Pancreas (tissue), 10 donors: ENCODE data around the gene MAPK1IP1L. TPM values are rescaled to one million over a fixed set of nuclear protein-coding genes. Genes with fewer than 3 reads are reported as not detected.
"Not testable (repeated sequence)": the region's sequence is repeated elsewhere in the genome, so short reads cannot be mapped to it uniquely, and the experiment has no call there.

Experiments used
- ATAC-seq, 4 donors: fragments of 200-7000 bp; cut with Tn5 transposase; one replicate each; pipeline versions ENCODE4 v1.8.0 to v1.9.1; 2020; ENCODE audit warnings: mild to moderate bottlenecking in 4 of 4, moderate library complexity in 4 of 4
- DNase-seq, 6 donors: peaks; one replicate each; pipeline ENCODE4 v3.0.0-alpha.2; 2020
- FAIRE-seq: peaks from 2 replicates; lab custom pipeline; 2012; peaks lifted over from hg19 to GRCh38; lab: Jason Lieb, UNC
- H3K27ac ChIP-seq, 4 donors: fragments of 200-600 bp; sonication (generic); 1 replicate in 3 of 4; 2 replicates in 1 of 4; pipeline versions ENCODE4 v1.5.0 to v1.8.0; 2020
- H3K27me3 ChIP-seq, 4 donors: fragments of 200-600 bp; one replicate each; pipeline ENCODE4 v1.8.0; 2021
- H3K36me3 ChIP-seq, 3 donors: fragments of 200-600 bp; sonication (generic) in 1 of 3; one replicate each; pipeline versions ENCODE4 v1.5.0 to v1.8.0; 2020 to 2021
- H3K4me1 ChIP-seq, 3 donors: fragments of 200-600 bp; one replicate each; pipeline ENCODE4 v1.8.0; 2021
- H3K4me3 ChIP-seq, 4 donors: fragments of 200-600 bp; sonication (generic) in 2 of 4; one replicate each; pipeline versions ENCODE4 v1.5.0 to v1.8.0; 2020 to 2021
- H3K9me3 ChIP-seq, 4 donors: fragments of 200-600 bp; one replicate each; pipeline ENCODE4 v1.8.0; 2021
- WGBS, 2 donors: extraction: QIAGEN DNeasy Blood & Tissue Kit; methylation state at CpG; one replicate each; pipeline ENCODE4 v1.1.7; 2013; 5-methylcytosine and 5-hydroxymethylcytosine counted together
- intact Hi-C, 3 donors: fragments of 100-400 bp; cut with DNase I; formaldehyde crosslinking; loops; one replicate each; pipeline versions ENCODE4 v1.11.1 to v1.14.2; 2022
- polyA plus RNA-seq, 2 donors: library from polyadenylated mRNA; stranded (reverse); fragments of 200-250 nt; gene quantifications; one replicate each; pipeline ENCODE4 v1.2.3, GENCODE V29; 2013
- total RNA-seq, 6 donors: library from RNA; stranded (reverse); fragmentation: NEBNext Ultra II Directional in 4 of 6; extraction: Animal tissue kit (Norgen Biotek cat#: 25700) in 4 of 6; gene quantifications; one replicate each; pipeline versions ENCODE4 v1.2.1 to v1.2.4, GENCODE V29; 2021 to 2023
- TF ChIP-seq, protein P1 (sequence below), 4 donors: fragments of 200-600 bp; sonication (generic) in 3 of 4; IDR thresholded peaks; one replicate each; pipeline versions ENCODE4 v1.5.0 to v1.8.0; 2021; ENCODE audit warnings: antibody characterized with exemption in 4 of 4
- donor health status: healthy with polysubstance abuse.
- donor health status: DM: no; HTN: no; CAD: no; lungs with moderate emphysema.
- donor health status: DM: no; HTN: no; CAD: no.
- donor health status: control.
- donor health status: control.
- donor health status: Bipolar disorder and iron deficiency.
- donor health status: DM: yes; HTN: yes; CAD: no.
- donor health status: DM: no; HTN: no; CAD: no.
- donor health status: DM: no; HTN: no; CAD: no.
- donor health status: DM: yes; HTN: yes; CAD: no.

Gene MAPK1IP1L
- total and polyA plus RNA-seq, 8 donors, result 12.9 to 29.7 (median 23.1) TPM

DNA sequence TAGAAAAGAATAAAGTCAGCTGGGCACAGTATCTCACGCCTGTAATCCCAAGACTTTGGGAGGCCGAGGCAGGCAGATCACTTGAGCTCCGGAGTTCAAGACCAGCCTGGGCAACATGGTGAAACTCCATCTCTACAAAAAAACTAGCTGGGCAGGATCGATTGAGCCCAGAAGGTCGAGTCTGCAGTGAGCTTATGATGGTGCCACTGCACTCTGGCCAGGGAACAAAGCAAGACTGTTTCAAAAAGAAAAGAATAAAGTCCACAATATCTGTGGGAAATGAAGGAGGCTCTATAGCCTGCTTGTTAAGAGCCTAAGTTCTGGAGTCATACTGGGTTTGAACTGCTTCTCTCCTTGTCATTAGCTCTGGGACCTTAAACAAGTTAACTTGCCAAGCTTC is 7.9 kb downstream of the MAPK1IP1L start:
- H3K36me3 ChIP-seq, result peaks cover 0 to 11% (median 6%) of the 10 kb centered on the region in 3 donors
- TF ChIP-seq, protein P1, sequence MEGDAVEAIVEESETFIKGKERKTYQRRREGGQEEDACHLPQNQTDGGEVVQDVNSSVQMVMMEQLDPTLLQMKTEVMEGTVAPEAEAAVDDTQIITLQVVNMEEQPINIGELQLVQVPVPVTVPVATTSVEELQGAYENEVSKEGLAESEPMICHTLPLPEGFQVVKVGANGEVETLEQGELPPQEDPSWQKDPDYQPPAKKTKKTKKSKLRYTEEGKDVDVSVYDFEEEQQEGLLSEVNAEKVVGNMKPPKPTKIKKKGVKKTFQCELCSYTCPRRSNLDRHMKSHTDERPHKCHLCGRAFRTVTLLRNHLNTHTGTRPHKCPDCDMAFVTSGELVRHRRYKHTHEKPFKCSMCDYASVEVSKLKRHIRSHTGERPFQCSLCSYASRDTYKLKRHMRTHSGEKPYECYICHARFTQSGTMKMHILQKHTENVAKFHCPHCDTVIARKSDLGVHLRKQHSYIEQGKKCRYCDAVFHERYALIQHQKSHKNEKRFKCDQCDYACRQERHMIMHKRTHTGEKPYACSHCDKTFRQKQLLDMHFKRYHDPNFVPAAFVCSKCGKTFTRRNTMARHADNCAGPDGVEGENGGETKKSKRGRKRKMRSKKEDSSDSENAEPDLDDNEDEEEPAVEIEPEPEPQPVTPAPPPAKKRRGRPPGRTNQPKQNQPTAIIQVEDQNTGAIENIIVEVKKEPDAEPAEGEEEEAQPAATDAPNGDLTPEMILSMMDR (IDR thresholded peaks at IDR 0.05), result no peak
- no peak for ATAC-seq

DNA sequence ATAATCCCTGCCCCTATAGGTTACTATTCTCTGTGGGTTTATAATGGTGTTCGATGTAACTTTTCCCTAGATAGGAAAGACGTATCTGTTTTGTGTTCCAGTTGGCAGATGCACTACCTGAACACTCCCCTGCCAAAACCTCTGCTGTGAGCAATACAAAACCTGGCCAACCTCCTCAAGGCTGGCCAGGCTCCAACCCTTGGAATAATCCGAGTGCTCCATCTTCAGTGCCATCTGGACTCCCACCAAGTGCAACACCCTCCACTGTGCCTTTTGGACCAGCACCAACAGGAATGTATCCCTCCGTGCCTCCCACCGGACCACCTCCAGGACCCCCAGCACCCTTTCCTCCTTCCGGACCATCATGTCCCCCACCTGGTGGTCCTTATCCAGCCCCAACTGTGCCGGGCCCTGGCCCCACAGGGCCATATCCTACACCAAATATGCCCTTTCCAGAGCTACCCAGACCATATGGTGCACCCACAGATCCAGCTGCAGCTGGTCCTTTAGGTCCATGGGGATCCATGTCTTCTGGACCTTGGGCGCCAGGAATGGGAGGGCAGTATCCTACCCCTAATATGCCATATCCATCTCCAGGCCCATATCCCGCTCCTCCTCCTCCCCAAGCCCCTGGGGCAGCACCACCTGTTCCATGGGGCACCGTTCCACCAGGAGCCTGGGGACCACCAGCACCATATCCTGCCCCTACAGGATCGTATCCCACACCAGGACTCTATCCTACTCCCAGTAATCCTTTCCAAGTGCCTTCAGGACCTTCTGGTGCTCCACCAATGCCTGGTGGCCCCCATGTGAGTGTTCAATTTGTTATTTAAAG is 11.3 kb downstream of the MAPK1IP1L start:
- 83 to 84% methylated on average over 11 of the region's 11 CpGs for WGBS, 2 donors
- no peak for FAIRE-seq
- Histone ChIP-seq H3K4me3 (no peak overlapping the region), H3K27me3 (no peaks in the 10 kb centered on the region), H3K4me1 (no peaks in the 10 kb centered on the region), H3K36me3 (peaks cover 0 to 15% (median 6%) of the 10 kb centered on the region in 3 donors), H3K9me3 (no peaks in the 10 kb centered on the region), H3K27ac (no peak overlapping the region)
- intact Hi-C loops, result no loop called here
- TF ChIP-seq, protein P1 (IDR thresholded peaks at IDR 0.05), result no peak
- ATAC-seq, result peak in 1 of 4 donors; percentile 26
- DNase-seq, result peak in 2 of 6 donors; percentile 19 to 51

More for the DNA sequence above, 7.9 kb downstream of the MAPK1IP1L start:
- no peak overlapping the region for H3K4me3 ChIP-seq
- FAIRE-seq, result no peak
- no peak overlapping the region for H3K27ac ChIP-seq
- no peaks in the 10 kb centered on the region for H3K27me3 ChIP-seq
- 91 to 94% methylated on average over 5 of the region's 5 CpGs for WGBS, 2 donors
- H3K9me3 ChIP-seq, result no peaks in the 10 kb centered on the region
- intact Hi-C loops, result no loop called here
- peaks cover 0 to 6% (median 4%) of the 10 kb centered on the region in 3 donors for H3K4me1 ChIP-seq
- DNase-seq, result no peak

DNA sequence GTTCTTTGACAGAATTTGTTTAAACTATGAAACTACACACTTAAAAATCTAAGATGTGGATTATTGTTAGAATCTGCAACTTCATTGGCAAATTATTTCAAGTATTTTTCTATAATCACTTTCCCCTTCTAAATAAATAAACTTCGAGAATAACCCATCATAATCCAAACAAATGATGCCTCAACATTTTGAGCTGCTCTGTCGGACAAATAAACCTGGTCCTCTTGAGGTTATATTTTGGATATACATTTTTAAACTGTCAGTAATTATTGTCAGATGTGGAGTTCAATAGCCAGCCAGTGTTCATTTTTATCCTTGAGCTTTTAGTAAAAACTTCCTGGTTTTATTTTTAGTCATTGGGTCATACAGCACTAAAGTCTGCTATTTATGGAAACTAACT is 13.4 kb downstream of the MAPK1IP1L start:
- DNase-seq, result not testable (repeated sequence)

DNA sequence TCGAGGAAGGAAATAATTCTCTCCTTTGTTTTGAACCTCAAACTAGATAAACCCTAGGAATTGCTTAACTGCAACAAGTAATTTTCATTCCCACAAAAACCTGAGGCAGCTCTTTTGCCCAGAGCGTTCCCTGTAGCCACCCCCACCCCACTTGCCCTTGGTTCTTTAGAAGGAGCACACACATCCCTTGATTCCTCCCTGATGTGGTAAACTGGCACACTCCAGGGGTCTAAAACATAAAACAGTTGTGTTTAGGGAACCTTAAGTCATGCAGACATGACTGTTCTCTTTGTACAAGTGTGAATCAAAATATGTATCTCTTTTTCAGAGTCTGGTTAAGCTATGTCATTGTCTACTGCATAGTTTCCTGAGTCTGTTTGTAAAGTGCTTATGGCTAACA is 14.0 kb downstream of the MAPK1IP1L start:
- H3K27ac ChIP-seq, result no peak overlapping the region
- no peak for DNase-seq
- no peak for ATAC-seq
- H3K4me1 ChIP-seq, result no peaks in the 10 kb centered on the region
- TF ChIP-seq, protein P1 (IDR thresholded peaks at IDR 0.05), result no peak
- no peak overlapping the region for H3K4me3 ChIP-seq
- intact Hi-C loops, result no loop called here
- FAIRE-seq, result no peak
- H3K27me3 ChIP-seq, result no peaks in the 10 kb centered on the region
- no peaks in the 10 kb centered on the region for H3K9me3 ChIP-seq
- peaks cover 0 to 15% (median 6%) of the 10 kb centered on the region in 3 donors for H3K36me3 ChIP-seq
- WGBS, 2 donors, result 87 to 89% methylated on average over 2 of the region's 2 CpGs

More for the DNA sequence above, 13.4 kb downstream of the MAPK1IP1L start:
- H3K4me1 ChIP-seq, H3K27ac ChIP-seq, intact Hi-C loops, ATAC-seq, H3K4me3 ChIP-seq, H3K9me3 ChIP-seq, H3K27me3 ChIP-seq: not testable (repeated sequence)
- peaks cover 0 to 15% (median 6%) of the 10 kb centered on the region in 3 donors for H3K36me3 ChIP-seq
- FAIRE-seq, result peak; percentile 59
- 76 to 83% methylated on average over 2 of the region's 2 CpGs for WGBS, 2 donors

DNA sequence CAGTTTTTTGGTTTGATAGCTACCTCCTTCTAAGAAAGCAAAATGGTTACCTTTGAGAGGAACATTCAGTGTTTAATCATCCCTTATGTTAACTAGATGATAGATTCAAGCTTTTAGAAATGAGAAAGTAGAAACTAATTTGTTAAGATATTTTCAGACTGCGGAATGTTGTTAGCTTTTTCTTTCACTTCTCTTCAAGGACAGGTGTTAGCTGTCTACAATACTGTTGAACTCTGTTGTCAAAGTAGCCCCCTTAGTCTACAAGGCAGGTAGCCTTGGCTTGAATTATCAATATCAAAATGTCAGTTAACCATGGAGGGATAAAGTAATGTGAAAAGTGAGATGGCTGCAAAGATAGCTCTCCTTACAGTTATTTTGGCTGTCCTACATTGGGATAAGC is 14.8 kb downstream of the MAPK1IP1L start:
- Histone ChIP-seq H3K4me1 (no peaks in the 10 kb centered on the region), H3K36me3 (peaks cover 0 to 15% (median 6%) of the 10 kb centered on the region in 3 donors), H3K4me3 (no peak overlapping the region), H3K9me3 (no peaks in the 10 kb centered on the region), H3K27me3 (no peaks in the 10 kb centered on the region), H3K27ac (no peak overlapping the region)
- intact Hi-C loops, result no loop called here
- TF ChIP-seq, protein P1 (IDR thresholded peaks at IDR 0.05), result no peak
- ATAC-seq (no peak), FAIRE-seq (no peak), DNase-seq (no peak)
- WGBS, 2 donors, result 89 to 96% methylated on average over 1 of the region's 1 CpG
